H1 (cell line): Measurements from ENCODE around the gene CYGB.

ENCODE experiments used
- ASH2L ChIP-seq: fragments of 200-600, 300-600 bp; sonication (generic); IDR thresholded peaks from one replicate; pipeline ENCODE4 v1.7.1; 2017; ENCODE audit warnings: low read length
- POLR2A ChIP-seq, 2 experiments: IDR thresholded peaks; 1 replicate in 1 of 2; 2 replicates in 1 of 2; pipeline ENCODE4 v1.6.1; 2011; ENCODE audit warnings: low read depth in 2 of 2, low read length in 2 of 2, mild to moderate bottlenecking in 2 of 2; ENCODE audit errors: control extremely low read depth in 1 of 2
- TF ChIP-seq, protein P1 (sequence below): IDR thresholded peaks from 2 replicates; pipeline ENCODE4 v1.6.1; 2012; ENCODE audit warnings: low read length, inconsistent platforms

DNA sequence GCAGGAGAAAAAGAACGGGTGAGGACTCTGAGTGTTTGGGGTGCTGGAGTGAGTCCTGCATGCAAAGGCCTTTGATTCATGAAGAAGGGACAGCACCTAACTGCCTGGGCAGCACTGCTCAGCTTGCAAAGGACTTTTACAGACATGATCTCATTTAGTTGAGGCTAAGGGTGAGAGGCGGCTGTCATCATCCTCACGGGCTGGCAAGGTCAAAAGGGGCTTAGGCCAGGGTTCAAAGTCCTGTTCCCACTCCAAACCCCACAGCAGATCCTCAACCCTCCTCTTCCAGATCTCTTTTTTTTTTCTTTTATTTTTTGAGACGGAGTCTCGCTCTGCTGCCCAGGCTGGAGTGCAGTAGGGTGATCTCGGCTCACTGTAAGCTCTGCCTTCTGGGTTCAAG lies 41.0 kb downstream of the CYGB start:
- no peak for TF ChIP-seq POLR2A (IDR thresholded peaks at IDR 0.05; ENCODE audit: control extremely low read depth in 1 of 2, low read depth in 2 of 2, low read length in 2 of 2)
- TF ChIP-seq ASH2L, result no peak
- TF ChIP-seq, protein P1, sequence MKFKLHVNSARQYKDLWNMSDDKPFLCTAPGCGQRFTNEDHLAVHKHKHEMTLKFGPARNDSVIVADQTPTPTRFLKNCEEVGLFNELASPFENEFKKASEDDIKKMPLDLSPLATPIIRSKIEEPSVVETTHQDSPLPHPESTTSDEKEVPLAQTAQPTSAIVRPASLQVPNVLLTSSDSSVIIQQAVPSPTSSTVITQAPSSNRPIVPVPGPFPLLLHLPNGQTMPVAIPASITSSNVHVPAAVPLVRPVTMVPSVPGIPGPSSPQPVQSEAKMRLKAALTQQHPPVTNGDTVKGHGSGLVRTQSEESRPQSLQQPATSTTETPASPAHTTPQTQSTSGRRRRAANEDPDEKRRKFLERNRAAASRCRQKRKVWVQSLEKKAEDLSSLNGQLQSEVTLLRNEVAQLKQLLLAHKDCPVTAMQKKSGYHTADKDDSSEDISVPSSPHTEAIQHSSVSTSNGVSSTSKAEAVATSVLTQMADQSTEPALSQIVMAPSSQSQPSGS, result no peak
